ENCODE results near the gene MEIKIN.

DNA sequence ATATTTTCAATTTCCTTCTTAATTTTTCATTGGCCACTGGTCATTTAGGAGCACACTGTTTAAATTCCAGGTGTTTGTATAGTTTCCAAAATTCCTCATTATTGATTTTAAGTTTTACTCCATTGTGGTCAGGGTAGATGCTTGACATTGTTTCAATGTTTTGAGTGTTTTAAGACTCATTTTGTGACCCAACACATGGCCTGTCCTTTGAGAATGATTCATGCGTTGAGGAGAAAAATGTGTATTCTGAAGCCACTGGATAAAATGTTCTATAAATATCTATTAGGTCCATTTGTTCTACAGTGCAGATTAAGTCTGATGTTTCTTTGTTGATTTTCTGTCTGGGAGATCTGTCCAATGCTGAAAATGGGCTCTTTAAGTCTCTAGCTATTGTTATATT is 124.2 kb downstream of the MEIKIN start:
- TF ChIP-seq, protein P1, sequence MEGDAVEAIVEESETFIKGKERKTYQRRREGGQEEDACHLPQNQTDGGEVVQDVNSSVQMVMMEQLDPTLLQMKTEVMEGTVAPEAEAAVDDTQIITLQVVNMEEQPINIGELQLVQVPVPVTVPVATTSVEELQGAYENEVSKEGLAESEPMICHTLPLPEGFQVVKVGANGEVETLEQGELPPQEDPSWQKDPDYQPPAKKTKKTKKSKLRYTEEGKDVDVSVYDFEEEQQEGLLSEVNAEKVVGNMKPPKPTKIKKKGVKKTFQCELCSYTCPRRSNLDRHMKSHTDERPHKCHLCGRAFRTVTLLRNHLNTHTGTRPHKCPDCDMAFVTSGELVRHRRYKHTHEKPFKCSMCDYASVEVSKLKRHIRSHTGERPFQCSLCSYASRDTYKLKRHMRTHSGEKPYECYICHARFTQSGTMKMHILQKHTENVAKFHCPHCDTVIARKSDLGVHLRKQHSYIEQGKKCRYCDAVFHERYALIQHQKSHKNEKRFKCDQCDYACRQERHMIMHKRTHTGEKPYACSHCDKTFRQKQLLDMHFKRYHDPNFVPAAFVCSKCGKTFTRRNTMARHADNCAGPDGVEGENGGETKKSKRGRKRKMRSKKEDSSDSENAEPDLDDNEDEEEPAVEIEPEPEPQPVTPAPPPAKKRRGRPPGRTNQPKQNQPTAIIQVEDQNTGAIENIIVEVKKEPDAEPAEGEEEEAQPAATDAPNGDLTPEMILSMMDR (conservative IDR thresholded peaks at IDR 0.05) = no peak
- no peak for TF ChIP-seq ZFX (IDR thresholded peaks at IDR 0.05)
